Measurements from ENCODE around the gene ENTPD3. TPM values are rescaled to one million over a fixed set of nuclear protein-coding genes. Genes with fewer than 3 reads are reported as not detected.

Gene ENTPD3
- total and polyA plus RNA-seq, 2 of the 13 experiments (the other 11 are each of a cell fraction or from before 2014, with no cell fraction given) = 0.07 TPM; not detected in 1

DNA sequence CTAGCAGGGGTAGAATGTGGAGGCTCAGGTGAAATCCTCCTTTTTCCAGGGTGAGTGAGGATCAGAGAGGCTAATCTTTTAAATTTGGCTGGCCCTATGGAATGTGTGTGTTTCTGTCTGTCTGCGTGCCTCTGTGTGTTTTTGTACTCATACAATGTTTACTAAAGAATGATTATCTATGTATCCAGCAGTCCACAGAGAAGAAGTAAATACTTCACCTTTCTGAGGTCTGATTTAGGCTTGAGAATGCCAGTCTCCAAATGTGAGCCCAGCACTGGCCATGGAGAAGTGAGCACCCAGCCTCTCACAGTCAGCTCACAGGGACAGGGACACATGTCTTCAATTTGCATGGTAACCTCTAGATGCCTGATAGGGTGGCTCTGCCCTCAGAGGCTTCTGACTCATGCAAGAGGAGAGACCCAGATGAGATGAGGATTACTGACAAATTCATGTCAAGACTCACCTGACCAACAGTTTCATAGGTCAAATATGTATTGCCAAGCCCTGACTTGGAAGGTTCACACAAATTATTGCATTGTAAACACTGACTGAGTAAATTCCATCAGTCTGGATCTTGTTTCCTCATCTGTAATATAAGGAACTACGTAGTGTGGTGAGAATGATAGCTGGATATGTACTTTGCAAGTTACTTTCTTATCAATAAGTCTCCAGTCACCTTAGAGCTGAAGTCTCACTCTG, 31.0 kb downstream of the ENTPD3 start (continued):
- TF ChIP-seq MYNN (CRISPR knock-in tag; IDR thresholded peaks at IDR 0.05; ENCODE audit: low read depth) = no peak

DNA sequence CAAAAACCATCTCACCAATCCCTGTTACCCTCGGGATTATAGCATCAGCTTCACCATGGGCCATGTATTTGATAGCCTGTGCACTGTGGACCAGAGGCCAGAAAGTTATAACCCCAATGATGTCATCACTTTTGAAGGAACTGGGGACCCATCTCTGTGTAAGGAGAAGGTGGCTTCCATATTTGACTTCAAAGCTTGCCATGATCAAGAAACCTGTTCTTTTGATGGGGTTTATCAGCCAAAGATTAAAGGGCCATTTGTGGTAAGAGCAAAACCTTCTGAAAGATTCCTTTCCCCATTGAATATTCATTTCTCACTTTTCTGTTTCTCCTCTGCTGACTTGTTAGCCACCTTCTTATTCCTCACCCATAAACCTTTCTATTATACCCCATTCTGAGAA, 35.9 kb downstream of the ENTPD3 start:
- Histone ChIP-seq H3K4me2 (ENCODE audit: low read depth, low read length) (no peak overlapping the region), H3K27ac (ENCODE audit: extremely low read length, insufficient read depth, low read length) (no peak overlapping the region), H2AFZ (ENCODE audit: low read length) (no peak overlapping the region), H3K4me1 (ENCODE audit: insufficient read depth, low read length) (no peaks in the 10 kb centered on the region), H3K27me3 (ENCODE audit: control insufficient read depth in 1 of 2, insufficient read depth in 2 of 2, low read length in 2 of 2) (no peaks in the 10 kb centered on the region; a peak in 1 of 5 replicates), H3K9ac (ENCODE audit: insufficient read depth, low read depth, low read length) (no peak overlapping the region), H3K36me3 (replicated peaks in 1 of 2; ENCODE audit: control insufficient read depth in 1 of 2, insufficient read depth in 2 of 2, low read length in 2 of 2) (no peaks in the 10 kb centered on the region), H3K79me2 (ENCODE audit: insufficient read depth, low read length) (no peaks in the 10 kb centered on the region), H3K9me3 (ENCODE audit: low read length) (no peaks in the 10 kb centered on the region), H4K20me1 (ENCODE audit: insufficient read depth, low read length) (no peaks in the 10 kb centered on the region), H3K4me3 (replicated peaks in 1 of 3; ENCODE audit: insufficient read depth in 1 of 3, low read depth in 2 of 3, low read length in 3 of 3) (no peak overlapping the region)
- WGBS (ENCODE audit: low lambda C conversion rate) = 21% methylated on average over 1 of the region's 1 CpG
- TF ChIP-seq, protein P1, sequence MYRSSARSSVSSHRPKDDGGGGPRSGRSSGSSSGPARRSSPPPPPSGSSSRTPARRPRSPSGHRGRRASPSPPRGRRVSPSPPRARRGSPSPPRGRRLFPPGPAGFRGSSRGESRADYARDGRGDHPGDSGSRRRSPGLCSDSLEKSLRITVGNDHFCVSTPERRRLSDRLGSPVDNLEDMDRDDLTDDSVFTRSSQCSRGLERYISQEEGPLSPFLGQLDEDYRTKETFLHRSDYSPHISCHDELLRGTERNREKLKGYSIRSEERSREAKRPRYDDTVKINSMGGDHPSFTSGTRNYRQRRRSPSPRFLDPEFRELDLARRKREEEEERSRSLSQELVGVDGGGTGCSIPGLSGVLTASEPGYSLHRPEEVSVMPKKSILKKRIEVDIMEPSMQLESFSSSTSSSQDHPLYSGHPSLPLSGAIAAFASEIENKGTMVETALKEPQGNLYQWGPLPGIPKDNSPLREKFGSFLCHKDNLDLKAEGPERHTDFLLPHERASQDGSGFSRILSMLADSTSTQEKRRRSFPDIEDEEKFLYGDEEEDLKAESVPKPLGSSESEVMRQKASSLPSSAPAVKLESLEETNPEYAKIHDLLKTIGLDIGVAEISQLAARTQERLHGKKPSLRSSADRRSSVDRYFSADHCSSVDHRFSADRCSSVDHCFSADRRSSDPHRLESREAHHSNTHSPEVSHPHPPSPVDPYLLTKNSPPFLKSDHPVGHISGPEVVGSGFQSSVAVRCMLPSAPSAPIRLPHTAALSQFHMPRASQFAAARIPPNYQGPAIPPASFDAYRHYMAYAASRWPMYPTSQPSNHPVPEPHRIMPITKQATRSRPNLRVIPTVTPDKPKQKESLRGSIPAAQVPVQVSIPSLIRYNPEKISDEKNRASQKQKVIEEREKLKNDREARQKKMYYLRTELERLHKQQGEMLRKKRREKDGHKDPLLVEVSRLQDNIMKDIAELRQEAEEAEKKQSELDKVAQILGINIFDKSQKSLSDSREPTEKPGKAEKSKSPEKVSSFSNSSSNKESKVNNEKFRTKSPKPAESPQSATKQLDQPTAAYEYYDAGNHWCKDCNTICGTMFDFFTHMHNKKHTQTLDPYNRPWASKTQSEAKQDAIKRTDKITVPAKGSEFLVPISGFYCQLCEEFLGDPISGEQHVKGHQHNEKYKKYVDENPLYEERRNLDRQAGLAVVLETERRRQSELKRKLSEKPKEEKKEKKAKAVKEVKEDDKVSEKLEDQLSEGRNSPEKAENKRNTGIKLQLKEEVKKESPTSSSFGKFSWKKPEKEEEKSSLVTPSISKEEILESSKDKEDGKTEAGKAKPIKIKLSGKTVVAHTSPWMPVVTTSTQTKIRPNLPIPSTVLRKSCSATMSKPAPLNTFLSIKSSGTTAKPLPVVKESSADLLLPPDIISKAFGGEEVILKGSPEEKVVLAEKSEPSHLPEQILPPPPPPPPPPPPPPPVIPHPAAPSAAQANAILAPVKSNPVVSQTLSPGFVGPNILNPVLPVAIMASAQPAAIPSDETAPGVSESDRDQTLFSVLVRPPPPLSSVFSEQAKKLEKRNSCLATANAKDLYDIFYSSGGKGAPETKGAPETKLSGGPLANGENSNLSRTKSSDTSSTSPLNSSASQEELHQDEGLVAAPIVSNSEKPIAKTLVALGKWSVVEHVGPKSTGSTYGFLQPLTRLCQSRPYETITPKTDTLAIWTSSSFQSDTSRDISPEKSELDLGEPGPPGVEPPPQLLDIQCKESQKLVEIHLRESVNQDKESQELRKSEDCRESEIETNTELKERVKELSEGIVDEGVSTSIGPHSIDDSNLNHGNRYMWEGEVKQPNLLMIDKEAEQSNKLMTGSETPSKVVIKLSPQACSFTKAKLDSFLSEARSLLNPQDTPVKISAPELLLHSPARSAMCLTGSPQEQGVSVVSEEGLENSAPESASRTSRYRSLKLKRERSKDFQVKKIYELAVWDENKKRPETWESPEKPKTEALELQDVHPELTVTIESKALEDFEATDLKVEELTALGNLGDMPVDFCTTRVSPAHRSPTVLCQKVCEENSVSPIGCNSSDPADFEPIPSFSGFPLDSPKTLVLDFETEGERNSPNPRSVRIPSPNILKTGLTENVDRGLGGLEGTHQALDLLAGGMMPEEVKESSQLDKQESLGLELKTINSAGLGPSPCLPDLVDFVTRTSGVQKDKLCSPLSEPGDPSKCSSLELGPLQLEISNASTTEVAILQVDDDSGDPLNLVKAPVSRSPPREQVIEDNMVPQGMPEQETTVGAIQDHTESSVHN (CRISPR knock-in tag; IDR thresholded peaks at IDR 0.05) = no peak
- TF ChIP-seq ATF7 (IDR thresholded peaks at IDR 0.05) = peak; percentile 80
- TF ChIP-seq ATF7 (CRISPR knock-in tag; IDR thresholded peaks at IDR 0.05) = no peak
- in situ Hi-C loops (cut with HindIII; ENCODE audit: extremely low pct_ligation_motif_present, low pct_unique_long_range_greater_than_20kb) = no loop called here
- DNase-seq (ENCODE audit: low spot score) (no peak), FAIRE-seq (no peak), ATAC-seq (no peak)
- ChIA-PET CTCF (ENCODE audit: low intra/inter-chr PET ratio, low total read pairs) (no interaction called here), POLR2A (no interaction called here)
- intact Hi-C loops (cut with micrococcal nuclease; ENCODE audit: unreplicated experiment) = no loop called here
- BruUV-seq (replicated peaks) = no TSS peak
